HG03045 (cell line): ENCODE measurements around the gene CISTR.
"Not testable (repeated sequence)": the region's sequence is repeated elsewhere in the genome, so short reads cannot be mapped to it uniquely, and the experiment has no call there.

ENCODE experiments used
- ATAC-seq: cut with Tn5 transposase; IDR thresholded peaks from one replicate; pipeline ENCODE4 v1.9.1; 2021; ENCODE audit warnings: mild to moderate bottlenecking, moderate library complexity; ENCODE audit not compliant: unreplicated experiment

The CISTR gene

DNA sequence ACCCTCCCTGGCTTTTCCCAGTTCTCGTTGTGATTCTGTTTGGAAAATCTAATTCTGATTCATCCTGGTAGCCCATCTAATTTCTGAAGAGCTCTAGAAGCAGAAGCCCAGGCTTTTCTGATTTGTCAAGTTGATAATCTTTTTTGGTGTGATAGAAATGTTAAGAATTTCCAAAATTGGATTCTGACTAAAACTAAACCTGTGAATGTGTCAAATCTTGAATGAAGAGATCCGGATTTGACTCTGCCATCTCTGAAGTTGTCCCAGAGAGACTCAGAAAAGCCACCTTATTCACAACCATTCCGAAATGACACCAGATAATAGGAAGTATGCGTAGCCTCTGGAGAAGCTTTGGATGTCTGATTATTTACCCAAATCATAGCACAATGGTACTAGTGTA lies 12.8 kb upstream of the CISTR start:
- ATAC-seq: no peak

DNA sequence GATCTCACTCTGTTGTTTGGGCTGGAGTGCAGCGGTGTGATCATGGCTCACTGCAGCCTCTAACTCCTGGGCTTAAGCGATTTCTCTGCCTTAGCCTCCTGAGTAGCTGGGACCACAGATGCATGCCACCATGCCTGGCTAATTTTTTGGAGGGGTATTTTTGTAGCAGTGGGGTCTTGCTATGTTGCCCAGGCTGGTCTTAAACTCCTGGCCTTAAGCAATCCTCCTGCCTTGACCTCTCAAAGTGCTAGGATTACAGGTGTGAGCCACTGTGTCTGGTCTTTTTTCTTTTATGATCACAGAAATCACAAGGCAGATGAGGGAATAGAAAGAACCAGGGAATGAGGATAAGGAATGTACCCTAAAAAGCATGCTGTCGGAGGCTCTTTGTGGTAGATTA lies 11.0 kb upstream of the CISTR start:
- ATAC-seq: not testable (repeated sequence)

GRCh38 chr12:53761306-53761705 lies 9.5 kb upstream of the CISTR start:
- no peak for ATAC-seq

GRCh38 chr12:53759261-53759660 lies 7.5 kb upstream of the CISTR start:
- no peak for ATAC-seq

DNA sequence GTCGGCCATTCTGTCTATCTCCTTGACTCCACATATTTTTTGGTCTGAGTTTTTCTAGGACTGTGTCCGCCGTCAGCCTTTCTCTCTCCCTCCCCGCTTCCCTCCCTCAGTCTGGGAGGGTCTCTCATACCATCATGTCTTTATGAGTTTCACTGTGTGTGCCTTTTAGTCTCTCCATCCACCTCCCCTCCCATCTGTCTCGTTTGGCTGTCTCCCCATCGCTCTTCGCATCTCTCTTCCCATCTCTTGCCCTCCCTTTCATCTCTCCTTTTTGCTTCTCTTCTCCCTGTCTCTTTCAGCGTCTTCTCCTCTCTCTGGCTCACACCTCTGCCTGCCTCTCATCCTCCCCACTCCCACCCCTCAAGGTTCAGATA lies 6.9 kb upstream of the CISTR start:
- ATAC-seq: no peak

DNA sequence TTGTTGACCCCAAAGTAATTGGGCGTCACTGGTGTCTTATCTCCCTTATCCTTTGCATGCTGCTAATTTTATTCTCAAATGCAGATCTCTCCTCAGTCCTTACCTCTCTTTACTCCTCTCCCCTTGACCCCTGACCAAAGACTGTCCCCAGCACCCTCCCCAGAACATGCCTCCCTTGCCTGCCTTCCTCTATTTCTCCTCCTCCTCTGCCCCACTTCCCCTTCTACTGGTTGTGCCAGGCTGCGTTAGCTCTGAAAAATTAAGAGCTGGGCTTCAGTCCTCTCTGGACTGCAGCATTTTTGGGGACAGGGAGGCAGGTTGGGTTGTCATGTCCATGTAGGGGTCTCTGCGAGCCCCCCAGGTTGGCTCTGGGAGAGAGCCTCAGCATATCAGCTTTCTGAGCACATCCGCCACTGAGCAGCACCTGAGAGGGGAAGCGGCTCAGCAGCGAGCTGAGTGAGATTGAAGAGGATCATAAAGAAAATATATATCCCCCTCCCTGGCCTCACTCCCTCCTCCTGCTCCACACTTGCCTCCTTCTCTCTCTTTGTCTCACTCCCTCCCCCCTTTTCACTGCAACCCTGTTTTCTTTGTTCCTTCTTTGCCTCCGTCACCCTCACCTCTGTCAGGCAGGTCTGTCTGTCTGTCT lies 6.4 kb upstream of the CISTR start:
- ATAC-seq: no peak

DNA sequence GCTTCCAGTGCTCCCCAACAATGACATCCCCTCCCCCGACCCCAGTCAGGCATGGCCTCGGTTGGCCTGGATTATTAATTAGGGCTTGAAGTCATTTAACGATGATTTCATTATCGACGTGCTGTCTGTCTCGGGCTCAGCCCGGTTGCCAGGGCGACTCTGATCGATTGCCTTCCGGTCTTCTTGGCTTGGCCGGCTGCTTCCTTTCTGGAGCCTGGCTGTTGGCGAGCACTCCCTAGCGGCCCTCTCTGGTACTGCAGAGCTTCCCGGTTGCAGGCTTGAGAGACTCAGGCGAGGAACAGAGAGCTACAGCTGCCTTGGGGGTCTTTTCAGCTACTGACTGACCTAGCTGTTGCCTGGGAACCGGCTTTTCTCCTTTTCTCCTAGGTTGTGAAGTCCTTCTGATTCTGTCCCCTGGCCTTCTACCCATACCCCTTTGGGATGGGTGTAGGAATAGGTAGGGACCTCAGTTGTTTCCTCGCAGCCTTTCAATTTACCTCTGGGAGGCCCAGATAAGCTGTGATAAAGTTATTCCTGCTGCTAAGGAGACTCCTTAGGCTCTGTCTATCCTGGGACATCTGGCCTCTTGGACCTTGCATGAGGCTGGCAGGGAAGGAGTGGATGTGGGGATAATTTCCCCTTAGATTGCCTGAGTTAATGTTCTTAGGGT lies 5.5 kb upstream of the CISTR start:
- ATAC-seq: peak; percentile 82

DNA sequence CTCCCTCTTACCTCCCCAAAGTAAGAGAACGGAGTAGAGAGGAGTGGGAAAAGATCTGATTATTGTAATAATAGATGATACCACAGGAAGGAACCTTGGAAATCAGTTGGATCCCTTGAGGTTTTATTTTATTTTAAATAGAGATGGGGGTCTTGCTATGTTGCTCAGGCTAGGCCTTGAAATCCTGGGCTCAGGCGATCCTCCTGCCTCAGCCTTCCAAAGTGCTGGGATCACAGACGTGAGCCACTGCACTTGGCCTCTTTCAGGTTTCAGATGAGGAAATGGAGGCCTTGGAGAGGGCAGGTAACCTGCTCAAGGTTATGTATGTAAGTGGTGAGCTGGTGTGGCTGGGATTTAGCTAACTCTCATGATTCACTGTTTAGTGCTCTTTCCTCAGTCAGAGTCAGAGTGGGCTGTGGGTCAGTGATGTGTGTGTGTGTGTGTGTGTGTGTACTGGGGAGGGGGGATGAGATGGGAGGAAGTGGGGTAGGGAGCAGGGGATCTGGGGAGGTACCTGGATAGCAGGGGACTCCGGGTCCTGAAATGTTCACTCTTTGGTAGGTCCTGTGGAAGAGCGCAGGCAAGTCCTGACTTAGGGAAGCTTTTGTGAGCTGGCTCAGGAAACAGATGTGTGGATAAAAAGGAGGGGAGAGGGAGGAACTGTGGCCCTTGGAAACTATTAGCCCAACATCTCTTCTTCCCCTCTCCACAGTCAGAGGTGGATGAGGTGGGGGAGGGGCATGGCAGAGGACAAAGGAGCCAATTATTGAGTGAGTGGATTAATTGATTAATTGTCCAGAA lies 4.7 kb upstream of the CISTR start:
- ATAC-seq: no peak

DNA sequence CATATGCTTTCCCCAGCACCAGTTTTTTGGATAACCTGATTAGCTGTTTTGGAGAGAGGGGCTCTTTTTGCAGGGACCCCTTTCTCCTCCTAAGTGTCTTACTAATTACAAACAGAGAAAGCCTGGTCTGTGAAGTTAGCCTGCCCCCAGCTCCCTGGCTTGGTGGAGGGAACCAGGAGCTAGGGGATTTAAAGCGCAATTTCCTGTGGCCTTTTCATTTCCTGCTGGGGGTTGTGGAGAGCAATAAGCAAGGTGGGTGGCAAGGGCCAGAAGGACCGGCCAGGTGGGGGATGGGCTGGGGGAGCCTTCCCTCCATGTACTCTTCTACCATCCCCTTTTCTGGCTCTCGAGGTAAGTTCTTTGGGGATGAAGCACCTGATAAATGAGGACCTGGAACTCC lies 4.1 kb upstream of the CISTR start:
- no peak for ATAC-seq

DNA sequence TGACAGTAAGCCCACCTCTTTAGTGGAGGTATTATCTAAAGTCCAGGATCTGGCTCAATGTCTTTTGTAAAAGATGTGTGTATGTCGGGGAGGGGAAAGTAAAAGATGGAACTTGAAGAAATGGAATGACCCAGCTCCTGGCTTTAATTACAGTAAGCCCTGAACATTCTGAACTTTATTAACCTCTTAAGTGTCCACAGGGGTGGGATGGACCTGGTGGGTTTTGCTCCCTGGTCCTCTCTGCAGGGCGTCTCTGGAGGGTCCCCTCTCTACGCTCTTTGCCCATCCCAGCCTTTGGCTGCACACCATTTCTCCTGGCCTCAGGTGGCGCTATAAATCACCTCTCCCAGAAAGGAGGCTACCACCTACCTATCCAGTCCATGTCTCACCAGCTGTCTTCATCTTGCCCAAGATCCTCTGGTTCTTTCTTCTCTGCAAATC lies 3.7 kb upstream of the CISTR start:
- no peak for ATAC-seq

GRCh38 chr12:53754633-53755264 lies 3.0 kb upstream of the CISTR start:
- no peak for ATAC-seq

DNA sequence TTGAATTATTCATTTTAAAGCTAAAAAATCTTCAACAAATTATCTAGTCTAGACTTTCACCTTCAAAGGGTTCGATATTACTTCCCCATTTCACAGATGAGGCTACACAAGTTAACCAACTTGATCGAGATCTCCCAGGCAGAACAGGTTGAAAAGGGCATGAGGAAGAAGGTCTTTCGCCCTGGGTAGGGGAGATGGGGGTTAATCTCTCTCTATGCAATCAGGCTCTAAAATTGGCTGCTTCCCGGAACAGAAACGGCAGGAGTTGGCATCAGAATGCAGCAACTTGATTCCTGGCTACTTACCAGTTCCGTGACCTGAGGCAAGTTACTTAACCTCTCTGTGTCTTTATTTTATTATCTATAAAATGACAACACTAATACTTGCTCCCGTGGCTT lies 2.4 kb upstream of the CISTR start:
- ATAC-seq: no peak

DNA sequence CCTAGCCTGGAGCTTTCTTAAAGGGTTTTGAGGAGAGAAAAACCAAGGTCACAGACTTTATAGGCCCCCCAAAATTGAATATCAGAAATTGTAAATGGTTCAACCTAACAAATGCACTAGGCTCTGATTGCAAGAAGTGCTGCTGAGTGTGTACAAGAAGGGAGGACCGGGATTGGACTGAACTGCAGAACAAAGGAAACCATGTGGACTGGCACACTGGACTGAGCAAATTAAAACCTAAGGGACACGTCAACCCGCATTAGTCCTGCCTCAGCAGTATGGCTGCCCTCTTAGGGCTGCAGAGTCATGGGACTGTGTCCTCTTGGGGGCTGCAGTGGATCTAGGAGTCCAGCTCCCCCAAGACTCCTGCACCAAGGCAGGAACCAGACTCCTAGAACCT lies 842 bp upstream of the CISTR start:
- no peak for ATAC-seq

GRCh38 chr12:53752192-53752601 lies 418 bp upstream of the CISTR start:
- ATAC-seq: no peak

GRCh38 chr12:53750812-53751335 lies 905 bp downstream of the CISTR start:
- ATAC-seq: peak; percentile 44

GRCh38 chr12:53749986-53750811 lies 1.6 kb downstream of the CISTR start:
- ATAC-seq: no peak

DNA sequence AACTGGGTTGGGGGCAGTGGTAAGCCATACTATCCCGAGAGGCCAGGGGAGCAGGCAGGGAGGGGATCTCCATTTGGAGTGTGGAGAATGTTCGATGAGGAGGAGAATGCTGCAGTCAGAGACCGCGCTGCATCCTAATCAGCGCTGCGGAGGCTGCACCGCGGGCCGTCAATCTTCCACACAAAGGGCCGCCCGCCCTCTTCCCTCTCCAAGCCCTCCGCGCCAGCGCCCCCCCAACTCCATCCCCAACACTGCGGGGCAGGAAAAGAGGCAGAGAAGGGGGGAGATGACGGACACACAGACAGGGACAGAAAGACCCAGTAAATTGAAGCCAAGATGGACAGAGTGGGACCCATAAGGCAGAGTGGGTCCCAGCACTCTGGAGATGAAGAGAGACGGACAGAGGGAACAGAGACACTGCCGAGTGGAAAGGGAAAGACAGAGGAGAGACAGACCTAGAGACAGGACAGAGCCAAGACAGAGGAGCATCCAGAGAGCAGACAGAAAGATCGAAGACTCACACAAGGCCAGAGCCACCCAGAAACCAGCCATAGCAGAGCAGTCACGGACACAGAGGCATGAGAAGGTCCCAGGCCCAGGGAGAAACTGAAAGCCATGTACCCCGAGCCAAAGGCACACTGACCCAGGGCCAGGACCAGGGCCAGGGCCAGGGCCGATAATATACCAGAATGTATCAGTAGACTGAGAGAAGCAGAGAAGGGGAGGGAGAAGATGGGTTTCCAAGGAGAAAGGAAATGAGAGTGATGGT lies 3.5 kb downstream of the CISTR start:
- no peak for ATAC-seq

DNA sequence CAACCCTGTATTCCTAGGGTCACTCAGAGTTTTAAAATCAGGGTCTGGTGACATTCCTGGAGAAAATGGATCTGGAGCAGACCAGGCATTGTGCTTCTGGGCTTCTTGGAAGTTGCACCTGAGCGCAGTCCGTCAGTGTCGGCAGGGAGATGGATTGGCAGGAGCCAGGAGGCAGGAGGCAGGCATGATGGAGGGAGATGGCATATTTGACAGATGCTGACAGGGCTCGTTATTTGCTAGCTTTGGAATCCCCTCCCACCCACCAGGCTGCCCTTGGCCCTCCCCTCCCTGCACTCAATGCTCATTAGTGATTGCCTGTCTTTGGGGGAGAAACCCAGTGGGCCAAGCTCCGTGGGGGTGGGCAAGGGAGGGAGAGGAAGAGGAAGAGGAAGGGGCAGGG lies 4.7 kb downstream of the CISTR start:
- ATAC-seq: no peak

DNA sequence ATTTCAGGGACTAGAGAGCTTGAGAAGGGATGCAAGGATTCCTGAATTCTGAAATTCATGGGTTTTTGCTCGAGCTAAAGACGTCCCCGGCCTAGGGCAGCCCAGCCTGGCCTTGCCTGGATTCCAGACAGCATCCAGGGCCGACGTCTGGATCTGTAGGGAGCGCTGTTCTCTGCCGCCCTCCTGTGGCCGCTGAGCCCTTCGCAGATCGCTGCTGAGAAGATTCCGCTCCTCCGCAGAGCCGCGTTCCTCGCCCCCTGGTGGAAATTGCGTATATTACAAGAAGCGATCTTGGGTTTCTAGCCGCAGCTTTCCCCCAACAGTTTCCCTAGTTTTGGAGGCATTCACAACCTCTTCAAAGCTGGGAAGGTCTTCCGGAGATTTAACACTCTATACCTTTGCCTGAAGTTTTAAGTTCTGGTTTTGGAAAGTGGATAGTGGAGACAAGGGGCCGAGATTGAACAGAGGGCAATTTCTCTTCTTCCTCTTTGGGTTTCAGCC lies 5.1 kb downstream of the CISTR start:
- no peak for ATAC-seq

- no peak for ATAC-seq
Measured at GRCh38 chr12:53744751-53745150, 7.0 kb downstream of the CISTR start.
